SK-N-MC (cell line): ENCODE data around the gene WASL.
"Not testable (repeated sequence)": the region's sequence is repeated elsewhere in the genome, so short reads cannot be mapped to it uniquely, and the experiment has no call there.

ENCODE experiments used
- DNase-seq: peaks from one replicate; pipeline ENCODE4 v3.0.0-alpha.2; 2011; ENCODE audit warnings: low read depth, low spot score
- H3K27ac ChIP-seq: fragments of 200-600 bp; sonication (generic); 2 replicates; pipeline ENCODE4 v1.5.1; 2016; ENCODE audit warnings: mixed run types
- H3K36me3 ChIP-seq: fragments of 200-600 bp; sonication (generic); 2 replicates; pipeline ENCODE4 v1.6.1; 2017; ENCODE audit warnings: antibody characterized with exemption, low read length, mixed read lengths; ENCODE audit not compliant: insufficient read depth
- H3K4me3 ChIP-seq: fragments of 200-600 bp; sonication (generic); 2 replicates; pipeline ENCODE4 v1.5.1; 2016
- H3K9ac ChIP-seq: fragments of 200-600 bp; sonication (generic); 2 replicates; pipeline ENCODE4 v1.8.0; 2017; ENCODE audit warnings: mixed run types, mixed read lengths; ENCODE audit not compliant: insufficient read length
- H3K9me3 ChIP-seq: fragments of 200-600 bp; sonication (generic); 2 replicates; pipeline ENCODE4 v1.6.1; 2017; ENCODE audit warnings: low read depth, mild to moderate bottlenecking, antibody characterized with exemption, low read length, moderate library complexity, mixed read lengths
- EZH2 ChIP-seq: fragments of 200-600 bp; sonication (generic); IDR thresholded peaks from one replicate; pipeline ENCODE4 v1.6.1; 2017; ENCODE audit warnings: antibody characterized with exemption
- FOXP2 ChIP-seq: optimal IDR thresholded peaks from 2 replicates; pipeline ENCODE3; 2011; ENCODE audit warnings: mild to moderate bottlenecking, moderate library complexity; ENCODE audit not compliant: insufficient read depth; ENCODE audit errors: extremely low read length, control extremely low read depth
- POLR2AphosphoS5 ChIP-seq: IDR thresholded peaks from 2 replicates; pipeline ENCODE4 v1.6.1; 2012; ENCODE audit warnings: mild to moderate bottlenecking, low read depth, low read length, borderline replicate concordance

Gene WASL

GRCh38 chr7:123746931-123747488, 1.8 kb downstream of the WASL start:
- peak overlapping the region; percentile 88; the same call in 1 of the 2 replicates for H3K27ac ChIP-seq
- peak overlapping the region; percentile 90 for H3K4me3 ChIP-seq
- H3K9me3 ChIP-seq, result no peaks in the 10 kb centered on the region
- TF ChIP-seq FOXP2, result no peak
- no peak for TF ChIP-seq EZH2
- no peak for TF ChIP-seq POLR2AphosphoS5
- peak overlapping the region; percentile 92 for H3K9ac ChIP-seq
- peaks cover 7% of the 10 kb centered on the region; the same call in 1 of the 2 replicates for H3K36me3 ChIP-seq
- no peak for DNase-seq

GRCh38 chr7:123746055-123746454, 2.7 kb downstream of the WASL start:
- Histone ChIP-seq H3K36me3 (peaks cover 7% of the 10 kb centered on the region; the same call in 1 of the 2 replicates), H3K9ac (peak overlapping the region; percentile 92), H3K4me3 (peak overlapping the region; percentile 90), H3K9me3 (no peaks in the 10 kb centered on the region), H3K27ac (no peak overlapping the region)
- no peak for DNase-seq
- TF ChIP-seq FOXP2 (no peak), EZH2 (no peak), POLR2AphosphoS5 (no peak)

DNA sequence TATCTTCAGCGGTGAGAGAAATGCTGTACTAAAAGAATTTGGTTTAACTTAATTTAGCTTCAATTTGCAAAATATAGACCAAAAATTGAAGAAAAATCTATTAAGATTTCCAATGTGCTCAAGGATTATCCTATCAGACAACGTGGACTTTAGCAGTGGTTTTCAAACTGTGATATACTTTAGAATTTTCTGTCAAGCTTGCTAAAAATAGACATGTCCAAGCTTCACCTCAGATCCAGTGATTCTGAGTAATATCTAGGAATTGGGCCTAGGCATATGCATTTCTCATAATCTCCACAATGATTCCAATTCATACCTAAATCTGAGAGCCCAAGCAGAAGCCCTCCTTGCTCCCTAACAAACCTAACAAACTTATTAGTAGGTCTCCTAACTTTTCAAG, 3.4 kb downstream of the WASL start:
- Histone ChIP-seq H3K27ac (0 out of 2 replicates have a peak overlapping the region, but pooled peaks have one; percentile 14), H3K4me3 (peak overlapping the region; percentile 29; the same call in 1 of the 2 replicates), H3K9me3 (no peaks in the 10 kb centered on the region), H3K36me3 (peaks cover 7% of the 10 kb centered on the region; the same call in 1 of the 2 replicates), H3K9ac (no peak overlapping the region)
- TF ChIP-seq POLR2AphosphoS5 (no peak), EZH2 (no peak), FOXP2 (no peak)
- no peak for DNase-seq

GRCh38 chr7:123744416-123744815, 4.4 kb downstream of the WASL start:
- Histone ChIP-seq H3K36me3 (peaks cover 7% of the 10 kb centered on the region), H3K4me3 (no peak overlapping the region), H3K9me3 (no peaks in the 10 kb centered on the region), H3K9ac (no peak overlapping the region), H3K27ac (no peak overlapping the region)
- no peak for TF ChIP-seq FOXP2
- TF ChIP-seq EZH2, result no peak
- no peak for TF ChIP-seq POLR2AphosphoS5
- DNase-seq, result no peak

DNA sequence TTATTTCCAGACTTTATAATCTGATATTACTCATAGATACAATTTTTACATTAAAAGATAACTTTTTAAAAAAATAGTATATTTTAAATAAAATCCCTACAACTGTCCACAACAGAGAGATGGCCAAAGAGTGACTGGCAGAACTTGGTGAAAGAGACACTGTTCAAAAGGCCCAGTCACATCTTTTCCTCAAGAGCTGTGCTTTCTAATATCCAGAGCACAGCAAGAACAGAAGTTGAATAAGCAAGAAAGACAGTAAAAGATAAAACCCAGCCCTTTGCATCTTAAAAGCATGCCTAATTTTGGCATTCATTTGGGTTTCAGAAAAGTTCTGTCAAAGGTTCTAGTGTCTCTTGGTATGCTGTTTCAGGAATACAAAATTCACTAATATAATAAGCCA, 6.9 kb downstream of the WASL start:
- no peaks in the 10 kb centered on the region for H3K9me3 ChIP-seq
- no peak overlapping the region for H3K9ac ChIP-seq
- DNase-seq, result no peak
- TF ChIP-seq FOXP2 (no peak), POLR2AphosphoS5 (no peak), EZH2 (no peak)
- no peak overlapping the region for H3K4me3 ChIP-seq
- no peak overlapping the region for H3K27ac ChIP-seq
- H3K36me3 ChIP-seq, result peaks cover 6% of the 10 kb centered on the region

GRCh38 chr7:123738808-123739207, 10.0 kb downstream of the WASL start:
- no peak for DNase-seq
- Histone ChIP-seq H3K9me3 (no peaks in the 10 kb centered on the region; the same call in 1 of the 2 replicates), H3K36me3 (peaks cover 2% of the 10 kb centered on the region; the same call in 1 of the 2 replicates), H3K9ac (no peak overlapping the region), H3K27ac (no peak overlapping the region), H3K4me3 (no peak overlapping the region)
- TF ChIP-seq FOXP2, result no peak
- no peak for TF ChIP-seq POLR2AphosphoS5
- no peak for TF ChIP-seq EZH2

- no peak overlapping the region for H3K4me3 ChIP-seq
- no peaks in the 10 kb centered on the region; the same call in 1 of the 2 replicates for H3K9me3 ChIP-seq
- peaks cover 6% of the 10 kb centered on the region for H3K36me3 ChIP-seq
- DNase-seq, result no peak
- no peak overlapping the region for H3K27ac ChIP-seq
- H3K9ac ChIP-seq, result no peak overlapping the region
- TF ChIP-seq EZH2, result no peak
- TF ChIP-seq POLR2AphosphoS5, result no peak
- TF ChIP-seq FOXP2, result no peak
These were observed 10.4 kb downstream of the WASL start for GRCh38 chr7:123738356-123738755.

DNA sequence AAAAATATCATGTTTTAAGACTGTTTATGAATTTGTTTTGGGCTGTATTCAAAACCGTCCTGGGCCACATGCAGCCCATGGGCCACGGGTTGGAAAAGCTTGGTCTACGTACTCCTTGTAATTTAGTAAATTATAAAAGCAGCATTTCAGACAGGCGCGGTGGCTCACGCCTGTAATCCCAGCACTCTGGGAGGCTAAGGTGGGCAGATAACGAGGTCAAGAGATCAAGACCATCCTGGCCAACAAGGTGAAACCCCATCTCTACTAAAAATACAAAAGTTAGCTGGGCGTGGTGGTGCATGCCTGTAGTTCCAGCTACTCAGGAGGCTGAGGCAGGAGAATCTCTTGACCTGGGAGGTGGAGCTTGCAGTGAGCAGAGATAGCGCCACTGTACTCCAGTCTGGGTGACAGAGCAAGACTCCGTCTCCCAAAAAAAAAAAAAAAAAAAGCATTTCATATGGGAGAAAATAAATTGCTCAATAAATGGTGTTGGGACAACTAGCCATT, 11.6 kb downstream of the WASL start:
- H3K9me3 ChIP-seq, H3K27ac ChIP-seq, H3K9ac ChIP-seq, H3K4me3 ChIP-seq, DNase-seq: not testable (repeated sequence)
- H3K36me3 ChIP-seq, result peaks cover 14% of the 10 kb centered on the region

- Histone ChIP-seq H3K36me3 (peaks cover 18% of the 10 kb centered on the region), H3K9ac (no peak overlapping the region), H3K4me3 (no peak overlapping the region), H3K9me3 (peaks cover 4% of the 10 kb centered on the region), H3K27ac (no peak overlapping the region)
- TF ChIP-seq POLR2AphosphoS5 (no peak), EZH2 (no peak), FOXP2 (no peak)
- DNase-seq, result no peak
These were observed 13.3 kb downstream of the WASL start for GRCh38 chr7:123735539-123735938.
